Stimulated activated CD4-positive, alpha-beta T cell treated with anti-CD3 and anti-CD28 coated beads, Interleukin-4, amount 100 ng/mL, for 48 hours (primary cell): ENCODE results near the gene MTTP.

Experiments used
- DNase-seq, 2 donors: peaks; one replicate each; pipeline ENCODE4 v3.0.0-alpha.2; 2020; ENCODE audit warnings: low read depth in 2 of 2

MTTP gene

GRCh38 chr4:99642725-99643489 is 68.3 kb downstream of the MTTP start:
- DNase-seq: no peak

GRCh38 chr4:99644453-99644852 is 69.8 kb downstream of the MTTP start:
- DNase-seq: no peak

- DNase-seq: no peak
These were observed 70.4 kb downstream of the MTTP start for GRCh38 chr4:99645036-99645435.

GRCh38 chr4:99645638-99646037 is 71.0 kb downstream of the MTTP start:
- DNase-seq: no peak

GRCh38 chr4:99647071-99647470 is 72.4 kb downstream of the MTTP start:
- DNase-seq: no peak

GRCh38 chr4:99648321-99648720 is 73.7 kb downstream of the MTTP start:
- no peak for DNase-seq

GRCh38 chr4:99649208-99649607 is 74.6 kb downstream of the MTTP start:
- DNase-seq: no peak

- DNase-seq: no peak
These were observed 75.2 kb downstream of the MTTP start for GRCh38 chr4:99649778-99650177.

GRCh38 chr4:99651016-99651769 is 76.6 kb downstream of the MTTP start:
- DNase-seq: no peak

- DNase-seq: no peak
These were observed 77.3 kb downstream of the MTTP start for GRCh38 chr4:99651811-99652485.

GRCh38 chr4:99652596-99653436 is 78.2 kb downstream of the MTTP start:
- DNase-seq: no peak

- no peak for DNase-seq
These were observed 79.3 kb downstream of the MTTP start for GRCh38 chr4:99653916-99654315.

GRCh38 chr4:99654361-99654761 is 79.7 kb downstream of the MTTP start:
- DNase-seq: no peak

- no peak for DNase-seq
These were observed 80.9 kb downstream of the MTTP start for GRCh38 chr4:99655308-99656081.

GRCh38 chr4:99657798-99658197 is 83.2 kb downstream of the MTTP start, which contains the start of gene C4orf54:
C4orf54 (minus strand) TSS chr4:99657828; CDS start chr4:99654648, 3,180 bp downstream.
- DNase-seq: no peak

- no peak for DNase-seq
These were observed 84.0 kb downstream of the MTTP start for GRCh38 chr4:99658666-99659065.

- no peak for DNase-seq
These were observed 87.3 kb downstream of the MTTP start for GRCh38 chr4:99661907-99662306.

GRCh38 chr4:99664716-99665115 is 90.1 kb downstream of the MTTP start:
- no peak for DNase-seq

- DNase-seq: no peak
These were observed 91.4 kb downstream of the MTTP start for GRCh38 chr4:99665983-99666382.

GRCh38 chr4:99668472-99668871 is 93.8 kb downstream of the MTTP start:
- no peak for DNase-seq

GRCh38 chr4:99669084-99669483 is 94.5 kb downstream of the MTTP start:
- DNase-seq: no peak
